Tibial nerve (tissue), 4 donors: ENCODE measurements around the gene CEP85L.

Experiments
- CTCF ChIP-seq, 5 experiments: fragments of 200-600 bp in 3 of 5; fragments of 450-650 bp in 2 of 5; sonication (generic) in 3 of 5; IDR thresholded peaks; one replicate each; pipeline ENCODE4 v1.5.1; 2016 to 2019; ENCODE audit warnings: antibody characterized with exemption in 5 of 5, mild to moderate bottlenecking in 3 of 5, moderate library complexity in 2 of 5
- EP300 ChIP-seq, 2 donors: sonication (generic); formaldehyde crosslinking; IDR thresholded peaks; one replicate each; pipeline ENCODE4 v1.6.1; 2017; ENCODE audit warnings: antibody characterized with exemption in 2 of 2, mild to moderate bottlenecking in 1 of 2
- POLR2A ChIP-seq, 2 donors: fragments of 450-650 bp; IDR thresholded peaks; one replicate each; pipeline ENCODE4 v1.6.1; 2017; ENCODE audit warnings: antibody characterized with exemption in 2 of 2, mild to moderate bottlenecking in 2 of 2, moderate library complexity in 2 of 2

GRCh38 chr6:118569498-118569897 is 81.9 kb downstream of the CEP85L start:
- TF ChIP-seq POLR2A (IDR thresholded peaks at IDR 0.05) (no peak), CTCF (IDR thresholded peaks at IDR 0.05) (no peak), EP300 (IDR thresholded peaks at IDR 0.05) (no peak)
